Thoracic aorta (tissue), 2 donors: ENCODE data around the gene SYNGR1. TPM values are rescaled to one million over a fixed set of nuclear protein-coding genes. Genes with fewer than 3 reads are reported as not detected.

Experiments
- ATAC-seq: fragments of 150-250 bp; one replicate; pipeline ENCODE4 v1.8.0; 2017; ENCODE audit warnings: low read depth; ENCODE audit not compliant: insufficient number of reproducible peaks, low FRiP score
- DNase-seq: peaks from one replicate; pipeline ENCODE4 v3.0.0-alpha.2; 2020; ENCODE audit warnings: low spot score
- H3K27ac ChIP-seq, 2 donors: fragments of 200-600 bp; sonication (generic); 1 replicate in 1 of 2; 2 replicates in 1 of 2; pipeline ENCODE4 v1.5.1; 2016; ENCODE audit warnings: mild to moderate bottlenecking in 2 of 2, moderate library complexity in 2 of 2
- H3K27me3 ChIP-seq: fragments of 200-600 bp; sonication (generic); replicated peaks from 2 replicates; pipeline ENCODE4 v1.6.0; 2016; ENCODE audit warnings: mild to moderate bottlenecking; ENCODE audit not compliant: insufficient read depth
- H3K36me3 ChIP-seq: fragments of 200-600 bp; sonication (generic); one replicate; pipeline ENCODE4 v1.5.1; 2016
- H3K4me1 ChIP-seq, 2 donors: fragments of 200-600 bp; sonication (generic); 1 replicate in 1 of 2; 2 replicates in 1 of 2; pipeline versions ENCODE4 v1.5.1 to v1.6.0; 2016; ENCODE audit warnings: low read depth in 2 of 2, mild to moderate bottlenecking in 1 of 2; ENCODE audit not compliant: control insufficient read depth in 1 of 2
- H3K4me3 ChIP-seq: fragments of 200-600 bp; sonication (generic); 2 replicates; pipeline ENCODE4 v1.5.1; 2016; ENCODE audit warnings: mild to moderate bottlenecking
- H3K9me3 ChIP-seq: fragments of 200-600 bp; sonication (generic); 2 replicates; pipeline ENCODE4 v1.5.1; 2016
- CTCF ChIP-seq: fragments of 200-600 bp; sonication (generic); IDR thresholded peaks from one replicate; pipeline ENCODE4 v1.5.1; 2019; ENCODE audit warnings: antibody characterized with exemption
- total RNA-seq, 2 donors: library from RNA; depleted of rRNA; stranded (reverse); fragments of >200 nt; gene quantifications; one replicate each; pipeline versions ENCODE4 v1.1.0 to v1.2.3, GENCODE V29; 2016

Gene SYNGR1
- total RNA-seq, 2 donors from 2014 or later: 9.1 to 12.9 TPM

GRCh38 chr22:39369186-39369585 is 19.4 kb downstream of the SYNGR1 start:
- Histone ChIP-seq H3K4me3 (no peak overlapping the region), H3K4me1 (no peaks in the 10 kb centered on the region), H3K27ac (no peak overlapping the region), H3K36me3 (no peaks in the 10 kb centered on the region), H3K27me3 (no peaks in the 10 kb centered on the region), H3K9me3 (peaks cover 3% of the 10 kb centered on the region)
- ATAC-seq (no peak), DNase-seq (no peak)
- no peak for TF ChIP-seq CTCF

- TF ChIP-seq CTCF: no peak
- H3K4me1 ChIP-seq: no peaks in the 10 kb centered on the region
- ATAC-seq (no peak), DNase-seq (no peak)
- H3K36me3 ChIP-seq: no peaks in the 10 kb centered on the region
- H3K9me3 ChIP-seq: peaks cover 3% of the 10 kb centered on the region
- H3K27ac ChIP-seq: no peak overlapping the region
- no peak overlapping the region for H3K4me3 ChIP-seq
- no peaks in the 10 kb centered on the region for H3K27me3 ChIP-seq
Observed at GRCh38 chr22:39369586-39369985, 19.8 kb downstream of the SYNGR1 start.

- DNase-seq (no peak), ATAC-seq (no peak)
- no peak for TF ChIP-seq CTCF
- Histone ChIP-seq H3K36me3 (no peaks in the 10 kb centered on the region), H3K27ac (no peak overlapping the region), H3K9me3 (peaks cover 3% of the 10 kb centered on the region), H3K4me3 (no peak overlapping the region), H3K4me1 (no peaks in the 10 kb centered on the region), H3K27me3 (no peaks in the 10 kb centered on the region)
Observed at GRCh38 chr22:39371732-39372131, 21.9 kb downstream of the SYNGR1 start.

- Histone ChIP-seq H3K27me3 (no peaks in the 10 kb centered on the region), H3K4me1 (no peaks in the 10 kb centered on the region), H3K36me3 (peaks cover 3% of the 10 kb centered on the region), H3K27ac (no peak overlapping the region), H3K4me3 (no peak overlapping the region), H3K9me3 (peaks cover 3% of the 10 kb centered on the region)
- DNase-seq (no peak), ATAC-seq (no peak)
- no peak for TF ChIP-seq CTCF
Observed at GRCh38 chr22:39374191-39374590, 24.4 kb downstream of the SYNGR1 start.

- Histone ChIP-seq H3K4me3 (no peak overlapping the region), H3K27me3 (no peaks in the 10 kb centered on the region), H3K4me1 (no peaks in the 10 kb centered on the region), H3K27ac (no peak overlapping the region), H3K9me3 (peaks cover 3% of the 10 kb centered on the region), H3K36me3 (peaks cover 3% of the 10 kb centered on the region)
- ATAC-seq (no peak), DNase-seq (no peak)
- no peak for TF ChIP-seq CTCF
Observed at GRCh38 chr22:39374801-39375200, 25.0 kb downstream of the SYNGR1 start.
